ENCODE results near the gene BAIAP2L2. TPM values are rescaled to one million over a fixed set of nuclear protein-coding genes. Genes with fewer than 3 reads are reported as not detected.
"Not testable (repeated sequence)": the region's sequence is repeated elsewhere in the genome, so short reads cannot be mapped to it uniquely, and the experiment has no call there.

The BAIAP2L2 gene
- total RNA-seq, 1 donor from 2014 or later = 0.86 TPM

GRCh38 chr22:38040953-38041759 is 69.3 kb downstream of the BAIAP2L2 start:
- Histone ChIP-seq H3K4me2 (no peak overlapping the region), H3K27me3 (no peaks in the 10 kb centered on the region), H3K4me1 (peaks cover 8% of the 10 kb centered on the region), H2AFZ (replicated peaks) (no peak overlapping the region), H3K9me3 (ENCODE audit: low read depth) (no peaks in the 10 kb centered on the region), H3K4me3 (no peak overlapping the region), H3K36me3 (no peaks in the 10 kb centered on the region), H3K27ac (no peak overlapping the region), H3K9ac (no peak overlapping the region), H3K79me2 (ENCODE audit: low read depth) (no peaks in the 10 kb centered on the region), H3F3A (ENCODE audit: low read depth) (peaks cover 10% of the 10 kb centered on the region), H4K20me1 (ENCODE audit: low read depth) (no peaks in the 10 kb centered on the region)
- H3K36me3 Mint-ChIP-seq = no peaks in the 10 kb centered on the region
- no peaks in the 10 kb centered on the region for H3K9me3 Mint-ChIP-seq
- H3K4me1 Mint-ChIP-seq = peaks cover 15% of the 10 kb centered on the region
- H3K27me3 Mint-ChIP-seq (ENCODE audit: insufficient read depth, low read depth) = peaks cover 25% of the 10 kb centered on the region
- H3K4me3 Mint-ChIP-seq = no peak overlapping the region
- H3K27ac Mint-ChIP-seq = peak overlapping the region; percentile 88
- no peak for DNase-seq (ENCODE audit: low spot score)
- TF ChIP-seq EZH2 (IDR thresholded peaks at IDR 0.05) (no peak), EZH2phosphoT487 (IDR thresholded peaks at IDR 0.05) (no peak)
- TF ChIP-seq, protein P1, sequence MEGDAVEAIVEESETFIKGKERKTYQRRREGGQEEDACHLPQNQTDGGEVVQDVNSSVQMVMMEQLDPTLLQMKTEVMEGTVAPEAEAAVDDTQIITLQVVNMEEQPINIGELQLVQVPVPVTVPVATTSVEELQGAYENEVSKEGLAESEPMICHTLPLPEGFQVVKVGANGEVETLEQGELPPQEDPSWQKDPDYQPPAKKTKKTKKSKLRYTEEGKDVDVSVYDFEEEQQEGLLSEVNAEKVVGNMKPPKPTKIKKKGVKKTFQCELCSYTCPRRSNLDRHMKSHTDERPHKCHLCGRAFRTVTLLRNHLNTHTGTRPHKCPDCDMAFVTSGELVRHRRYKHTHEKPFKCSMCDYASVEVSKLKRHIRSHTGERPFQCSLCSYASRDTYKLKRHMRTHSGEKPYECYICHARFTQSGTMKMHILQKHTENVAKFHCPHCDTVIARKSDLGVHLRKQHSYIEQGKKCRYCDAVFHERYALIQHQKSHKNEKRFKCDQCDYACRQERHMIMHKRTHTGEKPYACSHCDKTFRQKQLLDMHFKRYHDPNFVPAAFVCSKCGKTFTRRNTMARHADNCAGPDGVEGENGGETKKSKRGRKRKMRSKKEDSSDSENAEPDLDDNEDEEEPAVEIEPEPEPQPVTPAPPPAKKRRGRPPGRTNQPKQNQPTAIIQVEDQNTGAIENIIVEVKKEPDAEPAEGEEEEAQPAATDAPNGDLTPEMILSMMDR (IDR thresholded peaks at IDR 0.05) = no peak

DNA sequence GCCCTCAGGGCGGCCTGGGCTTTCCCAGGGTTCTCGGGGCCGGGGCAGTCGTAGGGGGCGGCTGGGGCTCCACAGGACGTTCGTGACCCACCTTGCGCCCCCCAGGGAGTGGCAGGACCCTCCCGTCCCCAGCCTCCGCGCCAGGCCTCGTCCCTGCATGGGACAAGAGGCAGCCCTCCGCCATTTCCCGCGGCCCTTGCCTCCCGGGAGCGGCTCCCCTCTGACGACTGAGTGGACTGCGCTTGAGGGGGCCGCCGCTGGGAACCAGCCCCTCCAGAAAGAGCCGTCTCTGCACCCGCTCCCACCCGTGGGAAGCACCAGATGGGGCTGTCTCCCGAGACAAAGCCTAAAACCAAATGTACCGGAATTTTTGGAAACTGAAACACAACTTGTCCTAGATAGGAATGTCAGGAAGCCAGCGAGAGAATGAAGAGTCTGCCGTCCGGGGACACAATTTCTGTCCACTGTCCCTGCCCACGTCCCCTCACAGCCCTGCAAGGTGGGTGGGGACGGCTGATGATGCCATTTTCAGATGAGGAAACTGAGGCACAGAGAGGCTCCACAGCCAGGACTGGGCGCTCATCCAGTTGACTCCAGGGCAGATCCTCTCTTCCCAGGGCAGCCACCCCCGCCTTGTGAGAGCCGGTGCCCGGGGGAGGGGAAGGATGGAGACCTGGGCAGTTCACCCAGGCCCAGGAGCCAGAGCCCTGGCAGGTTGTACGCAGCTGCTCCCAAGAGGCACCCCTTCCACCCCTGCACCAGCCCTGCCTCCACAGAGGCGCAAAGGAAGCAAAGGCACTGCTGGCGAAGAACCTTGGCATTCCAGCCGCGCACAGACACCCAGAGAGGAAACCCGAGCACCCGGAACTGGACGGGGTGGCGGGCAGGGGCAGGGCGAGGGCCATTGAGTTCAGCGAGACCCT is 71.3 kb downstream of the BAIAP2L2 start:
- Histone ChIP-seq H3K4me2 (no peak overlapping the region), H3K9me3 (ENCODE audit: low read depth) (no peaks in the 10 kb centered on the region), H3K9ac (no peak overlapping the region), H3K36me3 (no peaks in the 10 kb centered on the region), H3K4me3 (no peak overlapping the region), H3K27ac (no peak overlapping the region), H4K20me1 (ENCODE audit: low read depth) (no peaks in the 10 kb centered on the region), H3K27me3 (no peaks in the 10 kb centered on the region), H3F3A (ENCODE audit: low read depth) (peaks cover 17% of the 10 kb centered on the region), H2AFZ (replicated peaks) (no peak overlapping the region), H3K4me1 (peaks cover 21% of the 10 kb centered on the region), H3K79me2 (ENCODE audit: low read depth) (no peaks in the 10 kb centered on the region)
- Mint-ChIP-seq H3K36me3 (no peaks in the 10 kb centered on the region), H3K9me3 (no peaks in the 10 kb centered on the region), H3K4me1 (peaks cover 27% of the 10 kb centered on the region), H3K27ac (peak overlapping the region; percentile 66), H3K4me3 (no peak overlapping the region), H3K27me3 (ENCODE audit: insufficient read depth, low read depth) (peaks cover 28% of the 10 kb centered on the region)
- DNase-seq (ENCODE audit: low spot score) = no peak
- TF ChIP-seq, protein P1 (IDR thresholded peaks at IDR 0.05) = no peak
- TF ChIP-seq EZH2phosphoT487 (IDR thresholded peaks at IDR 0.05) = no peak
- TF ChIP-seq EZH2 (IDR thresholded peaks at IDR 0.05) = no peak

GRCh38 chr22:38038426-38038825 is 72.1 kb downstream of the BAIAP2L2 start:
- H3K4me3 ChIP-seq = no peak overlapping the region
- H3K4me1 Mint-ChIP-seq = peaks cover 34% of the 10 kb centered on the region
- no peaks in the 10 kb centered on the region for H3K36me3 ChIP-seq
- H3K27me3 Mint-ChIP-seq (ENCODE audit: insufficient read depth, low read depth) = peaks cover 28% of the 10 kb centered on the region
- no peak for DNase-seq (ENCODE audit: low spot score)
- H3K27me3 ChIP-seq = no peaks in the 10 kb centered on the region
- no peak overlapping the region for H2AFZ ChIP-seq (replicated peaks)
- no peaks in the 10 kb centered on the region for H3K9me3 ChIP-seq (ENCODE audit: low read depth)
- H3K4me3 Mint-ChIP-seq = no peak overlapping the region
- H3K9ac ChIP-seq = no peak overlapping the region
- H3K27ac Mint-ChIP-seq = no peak overlapping the region
- no peaks in the 10 kb centered on the region for H3K79me2 ChIP-seq (ENCODE audit: low read depth)
- no peaks in the 10 kb centered on the region for H4K20me1 ChIP-seq (ENCODE audit: low read depth)
- TF ChIP-seq EZH2 (IDR thresholded peaks at IDR 0.05) (no peak), EZH2phosphoT487 (IDR thresholded peaks at IDR 0.05) (no peak)
- TF ChIP-seq, protein P1 (IDR thresholded peaks at IDR 0.05) = no peak
- H3K9me3 Mint-ChIP-seq = no peaks in the 10 kb centered on the region
- no peaks in the 10 kb centered on the region for H3K36me3 Mint-ChIP-seq
- H3K4me2 ChIP-seq = no peak overlapping the region
- peaks cover 28% of the 10 kb centered on the region for H3K4me1 ChIP-seq
- no peak overlapping the region for H3K27ac ChIP-seq
- H3F3A ChIP-seq (ENCODE audit: low read depth) = peaks cover 22% of the 10 kb centered on the region

- H3K4me1 ChIP-seq = peaks cover 34% of the 10 kb centered on the region
- not testable (repeated sequence) for H3K9ac ChIP-seq; H3K4me3 Mint-ChIP-seq; H3K36me3 Mint-ChIP-seq; H4K20me1 ChIP-seq (ENCODE audit: low read depth); H3K9me3 Mint-ChIP-seq; H3K27ac ChIP-seq; H3K4me2 ChIP-seq; H3K27me3 ChIP-seq; H3K9me3 ChIP-seq (ENCODE audit: low read depth); H3K79me2 ChIP-seq (ENCODE audit: low read depth); H3K36me3 ChIP-seq; H3K4me3 ChIP-seq; H2AFZ ChIP-seq (replicated peaks); DNase-seq (ENCODE audit: low spot score)
- peaks cover 38% of the 10 kb centered on the region for H3K4me1 Mint-ChIP-seq
- H3F3A ChIP-seq (ENCODE audit: low read depth) = peaks cover 29% of the 10 kb centered on the region
- peaks cover 25% of the 10 kb centered on the region for H3K27me3 Mint-ChIP-seq (ENCODE audit: insufficient read depth, low read depth)
- peak overlapping the region; percentile 55 for H3K27ac Mint-ChIP-seq
Observed at GRCh38 chr22:38037367-38038150, 72.9 kb downstream of the BAIAP2L2 start.

Data from neural progenitor cell (in vitro differentiated cells).